ENCODE measurements around the gene MAD2L1.
"Not testable (repeated sequence)": the region's sequence is repeated elsewhere in the genome, so short reads cannot be mapped to it uniquely, and the experiment has no call there.

The MAD2L1 gene

DNA sequence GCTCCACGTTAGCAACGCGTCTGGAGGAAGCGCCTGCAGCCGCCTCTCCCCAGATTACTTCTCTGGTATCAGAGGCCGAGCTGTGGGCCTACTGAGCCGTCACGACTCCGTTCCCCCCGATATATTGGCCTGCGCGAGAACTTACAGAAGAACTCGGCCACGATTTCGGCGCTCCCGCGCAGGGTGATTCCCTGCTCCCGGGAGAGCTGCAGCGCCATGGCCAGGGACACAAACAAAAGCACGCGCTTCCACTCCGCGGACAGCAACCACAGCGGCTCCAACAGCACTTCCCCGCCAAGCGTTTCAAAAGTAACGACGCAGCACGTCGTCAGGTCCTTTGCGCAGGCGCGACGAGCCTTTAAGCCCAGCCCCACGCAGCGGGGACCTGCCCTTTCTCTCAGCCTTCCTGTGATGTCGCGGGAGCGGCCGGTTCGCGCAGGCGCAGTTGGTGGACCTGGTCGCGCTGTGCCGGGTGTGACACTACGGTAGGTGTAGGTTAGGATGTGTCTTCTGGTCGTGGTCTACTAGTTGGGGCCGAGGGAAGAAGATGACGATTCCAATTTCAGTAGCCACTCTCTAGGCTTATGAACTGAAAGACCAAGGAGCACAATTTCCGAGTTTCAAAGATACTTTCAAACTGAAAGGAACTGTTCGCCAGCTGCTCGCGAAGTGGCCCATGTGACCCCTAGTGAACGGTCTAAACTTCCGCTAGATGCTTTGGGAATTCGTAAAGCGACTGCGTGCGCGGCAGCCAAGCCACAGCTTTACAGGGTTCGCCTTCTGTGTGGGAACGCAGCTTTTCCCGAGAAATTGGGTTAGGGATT is at the start of gene MAD2L1:
TSS of gene MAD2L1 (minus strand) at position 332 of the 824 bp plus-strand sequence. CDS start at position 218, 114 bp downstream.
- DNase-seq (ENCODE audit: low read depth): peak; percentile 97

DNA sequence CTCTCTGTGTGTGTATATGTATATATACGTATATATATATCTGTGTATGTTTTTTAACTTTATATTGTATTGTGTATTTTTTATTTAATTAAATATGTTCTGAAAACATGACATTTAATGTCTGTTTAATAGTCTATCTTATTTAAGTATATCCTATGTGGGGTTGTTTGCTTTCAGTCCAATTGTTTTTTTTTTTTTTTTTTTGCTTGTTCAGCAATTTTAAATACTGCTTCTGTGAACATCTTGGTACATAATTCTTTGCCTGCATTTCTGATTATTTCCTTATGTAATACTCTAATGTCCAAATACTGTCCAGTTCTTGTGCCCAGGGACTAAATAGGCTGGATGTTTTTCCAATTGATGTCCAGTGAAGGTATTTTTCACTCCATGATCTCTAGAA is 45.1 kb upstream of the MAD2L1 start:
- no peak for DNase-seq (ENCODE audit: low read depth)

DNA sequence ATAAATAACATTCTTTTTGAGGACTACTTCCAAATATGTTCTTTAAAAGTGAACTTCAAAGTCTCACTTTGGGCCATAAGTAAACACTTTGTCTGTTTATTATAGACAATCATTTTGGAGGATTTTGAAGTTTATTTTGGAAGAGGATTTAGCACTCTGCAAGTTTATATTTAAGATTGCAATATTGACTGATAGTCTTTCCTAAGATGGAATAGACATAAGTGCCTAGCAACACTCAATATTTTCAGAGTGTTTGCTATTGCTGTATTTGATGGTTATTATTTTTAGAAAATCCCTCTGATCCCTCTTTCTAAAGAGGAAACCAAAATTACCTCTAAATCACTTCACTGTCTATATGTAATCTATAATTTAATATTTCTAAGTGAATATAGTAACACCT is 42.8 kb upstream of the MAD2L1 start:
- DNase-seq (ENCODE audit: low read depth): no peak

DNA sequence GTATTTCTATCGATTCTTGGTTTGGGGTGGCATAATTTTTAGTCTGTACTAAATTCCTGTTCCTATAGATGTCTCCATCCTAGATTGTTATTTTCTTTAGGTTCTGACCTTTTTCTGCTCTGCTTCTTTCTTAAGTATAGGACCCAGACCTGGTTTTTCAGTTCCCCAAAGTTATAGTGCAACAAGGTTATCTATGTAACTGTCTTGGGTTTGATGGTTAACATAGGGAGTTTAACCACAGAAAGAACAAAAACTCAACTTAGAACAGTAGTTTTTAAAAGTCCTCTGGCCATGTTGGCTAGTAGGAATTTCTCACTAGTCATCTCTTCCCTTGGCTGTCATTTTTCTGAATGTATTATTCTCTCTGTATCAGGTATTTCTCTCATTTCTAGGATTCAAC is 38.8 kb upstream of the MAD2L1 start:
- DNase-seq (ENCODE audit: low read depth): no peak

DNA sequence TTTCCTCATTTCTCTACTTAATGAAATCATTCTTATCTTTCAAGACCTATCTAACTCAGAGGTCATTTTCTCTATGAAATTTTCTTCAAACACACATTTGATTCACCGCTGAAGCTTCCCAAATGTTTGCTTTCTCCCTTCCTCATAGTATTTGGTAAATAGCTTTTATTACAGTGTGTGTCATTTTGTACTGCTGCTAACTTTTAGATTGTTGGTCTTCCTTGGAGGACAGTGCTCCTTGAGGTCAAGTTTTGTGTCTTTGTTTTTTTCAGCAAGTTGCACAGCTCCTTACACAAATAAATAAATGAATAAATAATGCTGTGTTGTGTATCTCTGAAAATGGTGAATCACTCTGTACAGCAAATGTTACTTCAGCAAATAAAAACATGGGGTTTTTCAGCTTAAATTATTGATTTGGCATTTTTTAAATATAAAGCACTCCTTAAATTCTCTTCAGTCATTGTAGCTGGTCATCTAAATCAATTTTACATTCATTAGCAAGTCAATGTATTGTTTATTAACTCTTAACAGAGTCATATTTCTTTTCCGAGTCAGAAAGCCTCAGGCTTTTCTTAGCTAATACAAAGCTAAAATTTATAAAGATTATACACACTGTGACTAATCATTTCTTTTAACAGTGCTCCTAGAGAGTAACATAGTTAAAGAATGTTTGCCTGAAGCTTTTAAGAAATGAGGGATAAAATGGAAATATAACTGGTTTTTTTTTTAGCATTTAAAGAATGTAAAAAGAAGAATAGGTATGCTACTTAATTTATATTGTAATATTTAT is 30.1 kb upstream of the MAD2L1 start:
- no peak for DNase-seq (ENCODE audit: low read depth)

DNA sequence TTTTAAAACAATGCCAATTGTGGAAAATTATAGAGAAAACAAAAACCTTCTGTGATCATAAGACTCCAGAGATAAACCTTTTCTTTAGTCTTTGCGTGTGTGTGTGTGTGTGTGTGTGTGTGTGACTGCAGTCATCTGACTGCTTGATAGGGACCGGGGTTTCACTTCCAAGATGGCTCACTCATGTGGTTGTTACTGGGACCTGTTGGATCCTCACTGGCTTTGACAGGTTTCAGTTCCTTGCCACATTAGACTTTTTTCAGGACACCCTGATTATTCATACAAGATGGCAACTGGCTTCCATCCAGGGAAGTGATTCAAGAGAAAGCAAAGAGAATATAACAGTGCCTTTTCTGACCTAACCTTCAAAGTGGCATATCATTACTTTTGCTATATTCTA is 21.9 kb upstream of the MAD2L1 start:
- DNase-seq (ENCODE audit: low read depth): no peak

DNA sequence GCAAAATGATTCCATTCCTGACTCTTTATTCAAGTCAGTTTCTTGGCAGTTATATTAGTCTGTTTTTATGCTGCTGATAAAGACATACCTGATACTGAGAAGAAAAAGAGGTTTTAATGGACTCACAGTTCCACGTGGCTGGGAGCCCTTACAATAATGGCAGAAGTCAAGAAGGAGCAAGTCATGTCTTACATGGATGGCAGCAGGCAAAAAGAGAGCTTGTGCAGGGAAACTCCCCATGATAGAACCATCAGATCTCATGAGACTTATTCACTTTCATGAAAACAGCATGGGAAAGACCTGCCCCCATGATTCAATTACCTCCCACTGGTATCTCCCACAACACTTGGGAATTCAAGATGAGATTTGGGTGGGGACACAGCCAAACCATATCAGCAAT is 21.4 kb upstream of the MAD2L1 start:
- not testable (repeated sequence) for DNase-seq (ENCODE audit: low read depth)

DNA sequence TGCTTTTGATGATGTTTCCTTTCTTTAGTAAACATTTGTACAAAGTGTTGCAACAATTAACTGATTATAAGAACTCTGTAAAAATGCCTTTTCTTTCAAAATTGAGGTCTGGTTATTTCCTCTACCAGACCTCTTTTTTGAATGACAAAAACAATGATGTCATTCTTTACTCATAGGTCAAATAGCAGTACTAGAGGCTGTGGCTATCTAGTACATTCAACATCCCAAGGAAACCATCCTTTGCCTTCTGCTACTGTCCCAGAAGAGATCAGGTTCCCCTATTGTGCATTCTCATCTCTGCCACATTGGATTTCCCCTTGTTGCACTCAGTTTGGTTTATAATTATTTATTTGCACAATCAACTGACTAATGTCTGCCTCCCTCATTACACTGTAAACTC is 19.1 kb upstream of the MAD2L1 start:
- DNase-seq (ENCODE audit: low read depth): no peak

DNA sequence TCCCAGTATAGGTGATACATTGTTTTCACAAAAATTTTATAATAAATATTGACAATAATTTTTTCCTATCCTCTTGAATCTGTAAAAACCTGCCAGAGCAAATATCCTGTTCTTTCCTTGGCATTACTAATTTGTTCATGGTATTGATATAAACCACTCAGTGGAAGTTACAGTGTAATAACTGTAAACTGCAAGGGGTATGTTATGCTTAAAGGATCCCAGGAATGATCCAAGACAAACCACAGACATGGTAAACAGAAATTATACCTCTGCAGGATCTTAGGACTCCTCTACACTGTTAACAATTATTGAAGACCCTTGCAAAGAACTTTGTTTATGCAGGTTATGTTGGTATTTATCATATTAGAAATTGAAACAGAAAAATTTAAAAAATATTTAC is 17.7 kb upstream of the MAD2L1 start:
- no peak for DNase-seq (ENCODE audit: low read depth)

DNA sequence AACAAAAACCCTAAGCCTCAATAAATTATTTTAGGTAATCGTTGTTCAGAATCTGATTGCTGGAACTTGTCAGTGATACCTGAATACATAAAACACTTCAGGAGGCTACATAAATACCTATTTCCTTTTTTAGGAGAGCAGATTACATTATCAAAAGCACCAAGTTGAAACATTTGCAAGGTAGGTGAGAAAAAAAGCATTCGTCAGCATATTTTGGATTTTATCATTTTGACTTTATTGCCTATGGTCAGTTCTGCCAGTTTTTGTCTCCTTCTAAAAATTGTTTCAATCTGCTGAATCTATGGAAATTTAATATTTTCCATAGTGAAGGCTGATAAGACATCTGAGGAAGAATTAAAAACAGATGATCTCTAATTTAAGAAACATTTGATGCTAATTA is 16.5 kb upstream of the MAD2L1 start:
- DNase-seq (ENCODE audit: low read depth): no peak

DNA sequence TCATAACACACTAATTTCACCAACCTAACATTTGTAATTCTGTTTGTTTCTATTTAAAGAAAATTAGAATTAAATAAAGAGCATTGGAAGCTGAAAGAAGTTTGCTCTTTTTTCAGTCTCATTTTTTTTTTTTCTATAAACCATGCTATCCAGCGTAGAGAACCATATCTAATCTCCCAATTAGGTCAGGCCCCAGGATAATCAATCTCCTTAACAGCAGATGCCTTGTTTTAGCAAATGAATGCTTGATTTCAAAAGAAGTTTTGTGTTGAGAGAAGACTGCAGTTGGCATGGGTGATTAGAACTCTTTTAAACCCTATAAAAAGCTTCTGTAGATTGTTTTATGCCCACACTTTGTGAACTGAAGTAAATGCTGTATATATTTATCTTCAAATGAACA is 15.6 kb upstream of the MAD2L1 start:
- DNase-seq (ENCODE audit: low read depth): no peak

DNA sequence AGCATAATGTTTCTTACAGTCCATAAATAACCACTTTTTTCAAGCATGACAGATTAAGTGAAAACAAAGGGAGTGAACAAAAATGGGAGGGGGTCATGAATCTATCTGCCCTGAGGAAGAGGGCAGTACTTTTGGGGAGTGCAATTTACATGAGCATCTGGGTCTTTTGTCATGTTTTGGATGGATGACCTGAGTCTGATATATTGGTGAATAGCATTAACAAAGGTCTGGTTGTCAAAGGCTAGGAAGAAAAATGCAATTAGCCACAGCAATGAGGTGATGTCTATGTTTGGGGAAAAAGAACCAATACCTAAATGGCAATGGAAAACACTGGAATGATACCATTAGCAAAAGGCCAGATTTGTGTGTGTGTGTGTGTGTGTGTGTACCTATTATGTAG is 15.1 kb upstream of the MAD2L1 start:
- no peak for DNase-seq (ENCODE audit: low read depth)

DNA sequence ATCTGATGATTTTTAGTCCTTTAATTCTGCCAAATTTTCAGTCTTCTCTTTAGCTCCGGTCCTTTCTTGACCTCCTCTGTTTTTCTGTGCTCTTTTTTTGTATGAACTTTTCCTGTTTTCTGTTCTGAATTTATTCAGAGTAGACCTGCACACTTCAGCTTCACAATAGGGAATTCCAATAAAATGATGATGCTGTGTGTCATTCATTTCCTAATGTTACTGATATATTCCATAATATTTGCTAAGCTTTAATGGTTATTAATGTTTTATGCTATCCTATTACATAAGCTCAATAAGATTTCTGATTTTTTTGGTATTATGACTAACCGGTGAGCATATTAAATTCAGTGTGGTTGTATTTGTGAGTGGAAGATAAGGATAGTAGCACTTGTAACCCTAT is 13.9 kb upstream of the MAD2L1 start:
- DNase-seq (ENCODE audit: low read depth): no peak

DNA sequence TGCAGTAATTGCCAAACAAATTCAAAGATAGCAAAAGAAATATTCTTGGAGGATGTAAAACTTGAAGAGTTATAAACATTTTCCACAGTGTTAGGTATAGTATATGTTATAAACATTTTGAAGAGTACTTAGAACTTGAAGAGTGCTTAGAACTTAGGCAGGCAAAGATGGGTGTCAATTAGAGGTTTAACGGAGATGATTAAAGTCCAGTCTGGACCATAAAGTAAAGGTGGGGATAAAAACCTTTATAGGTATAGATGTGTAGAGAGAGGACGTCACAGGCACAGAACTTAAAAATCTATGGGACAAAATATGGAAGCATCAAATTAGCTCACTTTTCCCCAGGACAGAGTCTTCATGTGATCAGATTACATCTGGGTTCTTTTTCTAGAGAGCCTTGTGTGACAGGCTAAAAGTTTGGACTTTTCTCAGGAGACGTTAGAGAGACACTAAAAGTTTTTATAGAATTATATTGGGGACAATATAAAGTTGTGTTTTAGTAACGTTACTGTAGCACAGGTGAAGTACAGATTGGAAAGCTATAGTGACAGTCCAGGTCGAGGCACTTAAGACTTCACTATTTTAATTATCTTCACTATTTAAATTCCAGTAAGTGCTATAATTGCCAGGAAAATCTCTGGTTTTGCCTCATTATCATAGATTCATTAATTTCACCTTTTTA is 13.3 kb upstream of the MAD2L1 start:
- no peak for DNase-seq (ENCODE audit: low read depth)

DNA sequence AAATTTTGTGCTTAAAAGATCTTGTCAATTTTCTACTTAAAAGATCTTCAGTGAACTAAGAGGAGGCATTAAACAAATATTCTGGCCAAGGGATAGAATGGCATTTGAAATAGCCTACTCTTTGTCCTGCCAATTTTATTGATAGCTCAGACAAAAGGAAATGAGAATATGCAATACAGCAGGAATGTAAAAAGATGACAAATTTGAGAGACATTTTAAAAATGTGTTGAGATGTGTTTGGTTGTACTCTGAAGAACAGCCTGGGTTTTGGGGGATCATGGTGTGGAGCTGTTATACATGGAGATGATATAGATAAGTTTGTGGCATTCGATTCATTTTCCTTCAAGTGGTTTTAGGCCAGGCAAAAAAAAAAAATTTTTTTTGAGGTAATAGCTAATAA is 11.6 kb upstream of the MAD2L1 start:
- no peak for DNase-seq (ENCODE audit: low read depth)

DNA sequence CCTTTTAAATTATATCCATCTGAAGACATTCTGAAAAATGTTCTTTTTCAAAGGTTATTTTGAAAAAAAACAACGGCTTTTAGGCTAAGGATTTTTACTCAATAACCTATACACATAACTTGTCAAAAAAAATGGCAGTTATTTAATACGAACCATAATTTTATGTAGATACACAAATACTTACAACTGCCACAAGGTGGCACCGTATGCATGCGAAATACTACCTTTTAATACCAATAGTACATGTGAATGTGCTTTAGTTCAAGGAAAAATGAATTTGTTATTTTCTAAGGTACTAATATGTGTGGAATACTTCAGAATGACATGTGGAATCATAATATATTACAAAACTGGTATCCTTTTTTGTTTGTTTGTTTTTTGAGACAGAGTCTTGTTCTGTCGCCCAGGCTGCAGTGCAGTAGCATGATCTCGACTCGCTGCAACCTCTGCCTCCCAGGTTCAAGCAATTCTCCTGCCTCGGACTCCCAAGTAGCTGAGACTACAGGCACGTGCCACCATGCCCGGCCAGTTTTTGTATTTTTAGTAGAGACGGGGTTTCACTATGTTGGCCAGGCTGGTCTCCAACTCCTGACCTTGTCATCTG is 4.6 kb upstream of the MAD2L1 start:
- no peak for DNase-seq (ENCODE audit: low read depth)

DNA sequence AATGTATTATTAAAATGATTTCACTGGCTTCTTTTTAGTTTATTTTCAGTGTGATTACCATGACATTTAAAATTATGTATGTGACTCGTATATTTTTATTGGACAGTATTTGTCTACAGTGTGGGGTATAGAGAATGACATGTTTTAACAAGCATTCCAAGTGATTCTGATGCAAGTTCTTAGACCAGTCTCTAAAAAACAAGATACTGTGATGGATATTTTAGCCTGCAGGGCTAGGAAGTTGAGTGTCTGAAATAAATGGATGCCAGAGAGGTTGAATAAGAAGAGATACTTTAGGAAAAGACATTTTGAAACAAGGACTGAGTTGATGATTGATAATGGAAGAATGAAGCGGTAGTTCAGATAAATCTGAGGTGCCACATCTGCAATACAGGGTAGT is 3.5 kb upstream of the MAD2L1 start:
- no peak for DNase-seq (ENCODE audit: low read depth)

DNA sequence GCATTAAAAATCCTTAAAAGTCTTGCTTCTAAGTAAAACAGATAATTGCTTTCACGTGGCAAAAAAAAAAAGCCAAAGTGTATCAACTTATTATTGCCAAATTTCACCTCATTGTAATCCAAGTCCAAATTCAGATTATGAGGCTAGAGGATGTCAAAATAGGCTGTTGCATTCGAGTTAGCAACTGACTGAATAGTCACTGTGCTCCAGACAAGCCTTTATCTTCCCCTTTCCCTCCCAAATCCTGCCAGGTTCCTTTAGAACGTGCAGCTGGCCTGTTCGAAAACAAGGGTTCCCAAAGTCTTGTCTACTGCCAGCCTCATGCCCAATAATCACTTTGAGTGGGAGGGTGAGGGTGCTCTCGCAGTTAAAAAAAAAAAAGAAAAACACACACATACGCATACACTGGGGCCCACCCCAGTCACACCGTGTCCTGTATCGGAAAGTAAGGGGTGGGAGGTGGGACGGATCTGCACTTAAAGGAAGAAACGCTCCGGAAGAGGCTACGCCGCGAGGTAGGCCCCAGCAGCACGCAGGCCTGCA is 603 bp downstream of the MAD2L1 start:
- DNase-seq (ENCODE audit: low read depth): peak; percentile 16

DNA sequence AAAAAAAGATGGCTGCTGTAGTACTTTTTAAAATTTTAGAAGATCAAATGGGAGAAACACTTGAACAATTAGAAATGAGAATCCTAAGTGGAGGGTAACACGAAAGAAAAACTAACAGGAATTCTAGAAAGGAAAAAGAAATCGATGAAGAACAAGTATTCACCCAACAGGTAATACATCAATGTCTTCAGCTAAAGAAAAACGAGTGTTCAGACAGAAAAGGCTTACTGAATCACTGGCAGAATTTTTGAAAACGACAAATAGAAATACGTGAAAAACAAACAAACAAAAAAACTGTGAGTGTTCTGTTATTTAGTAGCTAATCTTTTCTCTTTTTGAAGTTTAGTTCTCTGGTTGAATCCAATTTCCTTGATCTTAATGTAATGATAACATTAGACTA is 1.8 kb downstream of the MAD2L1 start:
- DNase-seq (ENCODE audit: low read depth): no peak

DNA sequence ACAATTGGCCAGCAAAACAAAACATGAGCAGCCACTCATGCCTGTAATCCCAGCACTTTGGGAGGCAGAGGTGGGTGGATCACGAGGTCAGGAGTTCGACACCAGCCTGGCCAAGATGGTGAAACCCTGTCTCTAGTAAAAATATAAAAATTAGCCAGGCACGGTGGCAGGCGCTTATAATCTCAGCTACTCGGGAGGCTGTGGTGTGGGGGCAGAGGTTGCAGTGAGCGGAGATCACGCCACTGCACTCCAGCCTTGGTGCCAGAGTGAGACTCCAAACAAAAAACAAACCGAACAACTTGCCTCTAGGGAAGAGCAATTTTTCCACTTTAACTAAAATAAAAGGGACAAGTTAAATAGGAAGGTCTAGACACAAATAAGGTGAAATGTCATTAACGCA is 2.9 kb downstream of the MAD2L1 start:
- DNase-seq (ENCODE audit: low read depth): not testable (repeated sequence)

DNA sequence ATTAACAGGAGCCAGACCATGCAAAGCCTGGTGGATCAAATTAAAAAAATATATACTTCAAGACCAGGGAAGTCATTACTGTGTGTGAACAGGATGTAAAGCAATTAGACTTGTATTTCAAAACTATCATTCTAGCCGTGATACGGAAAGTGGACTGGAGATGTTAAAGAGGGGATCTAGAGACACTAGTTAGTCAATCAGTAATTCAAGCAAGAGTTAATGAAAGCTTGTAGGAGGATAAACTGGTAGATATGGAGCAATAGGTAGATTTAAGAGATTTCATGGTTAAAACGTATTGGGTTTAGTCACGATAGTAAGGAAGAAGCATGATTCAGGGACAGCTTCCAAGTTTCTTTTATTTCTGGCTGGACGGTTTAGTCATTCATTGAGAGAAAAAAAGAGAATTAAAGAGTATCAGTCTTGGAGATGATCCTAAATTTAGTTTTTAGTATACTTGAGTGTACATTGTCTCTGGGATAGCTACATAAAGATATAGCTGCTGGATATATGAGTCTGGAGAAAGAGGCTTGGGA is 3.9 kb downstream of the MAD2L1 start:
- no peak for DNase-seq (ENCODE audit: low read depth)

DNA sequence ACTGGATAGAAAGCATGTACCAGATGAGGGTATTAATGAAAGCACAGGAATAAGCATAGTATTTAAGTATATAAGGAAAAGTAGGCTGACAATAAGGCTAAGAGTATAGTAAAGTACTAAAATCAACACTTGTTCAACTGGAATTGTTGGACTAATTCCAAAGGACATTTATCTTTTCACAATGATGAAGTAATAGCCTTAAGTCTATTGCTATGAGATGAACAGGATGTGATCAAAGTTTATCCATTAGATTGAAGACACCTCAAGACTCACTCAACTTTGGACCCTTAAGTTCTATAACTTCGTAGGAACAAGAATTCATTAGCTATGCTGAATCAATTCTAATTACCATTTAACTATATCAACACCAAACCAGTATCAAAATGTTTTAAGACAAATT is 7.6 kb downstream of the MAD2L1 start:
- no peak for DNase-seq (ENCODE audit: low read depth)
